Right lobe of liver (tissue), 6 donors: ENCODE results near the gene FAM229A. TPM values are rescaled to one million over a fixed set of nuclear protein-coding genes. Genes with fewer than 3 reads are reported as not detected.

Experiments
- ATAC-seq, 4 donors: fragments of 200-7000 bp; cut with Tn5 transposase; one replicate each; pipeline ENCODE4 v1.9.1; 2020; ENCODE audit warnings: mild to moderate bottlenecking in 4 of 4, moderate library complexity in 4 of 4
- DNase-seq, 3 donors: peaks; one replicate each; pipeline ENCODE4 v3.0.0-alpha.2; 2020
- H3K27ac ChIP-seq, 3 donors: fragments of 200-600 bp; one replicate each; pipeline ENCODE4 v1.8.0; 2022
- H3K27me3 ChIP-seq, 2 donors: fragments of 200-600 bp; one replicate each; pipeline ENCODE4 v1.8.0; 2022
- H3K36me3 ChIP-seq, 4 donors: fragments of 200-600 bp; sonication (generic) in 1 of 4; one replicate each; pipeline versions ENCODE4 v1.5.1 to v1.8.0; 2017 to 2022; ENCODE audit warnings: control low read depth in 1 of 4
- H3K4me1 ChIP-seq, 4 donors: fragments of 200-600 bp; sonication (generic) in 1 of 4; one replicate each; pipeline versions ENCODE4 v1.5.1 to v1.8.0; 2017 to 2022; ENCODE audit warnings: control low read depth in 1 of 4
- H3K4me3 ChIP-seq, 3 donors: fragments of 200-600 bp; one replicate each; pipeline ENCODE4 v1.8.0; 2022
- H3K9me3 ChIP-seq, 4 donors: fragments of 200-600 bp; sonication (generic) in 1 of 4; one replicate each; pipeline versions ENCODE4 v1.5.1 to v1.8.0; 2017 to 2022; ENCODE audit warnings: control low read depth in 1 of 4
- CTCF ChIP-seq, 4 donors: fragments of 200-600 bp in 3 of 4; fragments of 450-650 bp in 1 of 4; IDR thresholded peaks; one replicate each; pipeline versions ENCODE4 v1.5.1 to v1.8.0; 2016 to 2022; ENCODE audit warnings: antibody characterized with exemption in 4 of 4, mild to moderate bottlenecking in 2 of 4
- POLR2A ChIP-seq: fragments of 450-650 bp; IDR thresholded peaks from one replicate; pipeline ENCODE4 v1.6.1; 2017; ENCODE audit warnings: antibody characterized with exemption, mild to moderate bottlenecking
- WGBS: methylation state at CpG from one replicate; pipeline ENCODE4 v1.1.6; 2018; ENCODE audit warnings: low coverage, low lambda C conversion rate; ENCODE audit not compliant: insufficient coverage; ENCODE audit errors: missing lambda C conversion rate; 5-methylcytosine and 5-hydroxymethylcytosine counted together
- intact Hi-C, 2 donors: fragments of 100-400 bp; cut with DNase I; formaldehyde crosslinking; loops; one replicate each; pipeline versions ENCODE4 v1.11.2 to v1.14.1; 2022
- total RNA-seq, 6 experiments: library from RNA; depleted of rRNA in 2 of 6; stranded (reverse); fragments of >200 nt in 2 of 6; fragmentation: NEBNext Ultra II Directional in 3 of 6; extraction: Animal tissue kit (Norgen Biotek cat#: 25700) in 3 of 6; gene quantifications; one replicate each; pipeline versions ENCODE4 v1.1.0 to v1.2.4, GENCODE V29; 2016 to 2023
- donor health status: DM: no; HTN: yes; CAD: no.
- donor health status: DM: no; HTN: no; CAD: no.
- donor health status: DM: no; HTN: no; CAD: no.
- donor health status: DM: no; HTN: yes; CAD: no.
- donor health status: DM: no; HTN: yes; CAD: no.

The FAM229A gene
- total RNA-seq, 6 experiments from 2014 or later: 1.3 to 7.8 (median 5.3) TPM

DNA sequence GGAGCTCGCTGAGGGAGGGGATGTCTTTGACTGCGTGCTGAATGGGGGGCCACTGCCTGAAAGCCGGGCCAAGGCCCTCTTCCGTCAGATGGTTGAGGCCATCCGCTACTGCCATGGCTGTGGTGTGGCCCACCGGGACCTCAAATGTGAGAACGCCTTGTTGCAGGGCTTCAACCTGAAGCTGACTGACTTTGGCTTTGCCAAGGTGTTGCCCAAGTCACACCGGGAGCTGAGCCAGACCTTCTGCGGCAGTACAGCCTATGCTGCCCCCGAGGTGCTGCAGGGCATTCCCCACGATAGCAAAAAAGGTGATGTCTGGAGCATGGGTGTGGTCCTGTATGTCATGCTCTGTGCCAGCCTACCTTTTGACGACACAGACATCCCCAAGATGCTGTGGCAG, 1.4 kb upstream of the FAM229A start:
- TF ChIP-seq POLR2A: no peak
- TF ChIP-seq CTCF (IDR thresholded peaks at IDR 0.05): peak in 2 of 4 donors; percentile 30 to 39
- ATAC-seq (peak; percentile 61 to 73 (median 72)), DNase-seq (peak; percentile 75 to 84 (median 82))
- no peaks in the 10 kb centered on the region for H3K27me3 ChIP-seq
- peaks cover 0 to 13% (median 6%) of the 10 kb centered on the region in 4 donors for H3K4me1 ChIP-seq
- intact Hi-C loops: loop anchor here in 1 of 2 donors (10.0 kb wide), 1 partner anchor 149 kb away; no protein-coding TSS in a partner anchor
- peaks cover 0 to 43% (median 10%) of the 10 kb centered on the region in 4 donors for H3K36me3 ChIP-seq
- H3K9me3 ChIP-seq: no peaks in the 10 kb centered on the region
- WGBS: 35% methylated on average over 4 of the region's 12 CpGs
- no peak overlapping the region for H3K4me3 ChIP-seq
- H3K27ac ChIP-seq: no peak overlapping the region

GRCh38 chr1:32361674-32362473, 411 bp downstream of the FAM229A start:
- WGBS: 0% methylated on average over 2 of the region's 91 CpGs
- H3K27ac ChIP-seq: peak overlapping the region; percentile 13 to 37 (median 29)
- peak overlapping the region; percentile 17 to 43 (median 36) for H3K4me3 ChIP-seq
- intact Hi-C loops: loop anchor here in 1 of 2 donors (10.0 kb wide), 1 partner anchor 147 kb away; no protein-coding TSS in a partner anchor
- H3K9me3 ChIP-seq: no peaks in the 10 kb centered on the region
- H3K36me3 ChIP-seq: peaks cover 0 to 24% (median 4%) of the 10 kb centered on the region in 4 donors
- ATAC-seq: peak; percentile 66 to 72 (median 71)
- peak; percentile 20 to 42 (median 34) for TF ChIP-seq CTCF (IDR thresholded peaks at IDR 0.05)
- no peak for TF ChIP-seq POLR2A
- DNase-seq: peak; percentile 67 to 79 (median 67)
- H3K4me1 ChIP-seq: peaks cover 0 to 24% (median 6%) of the 10 kb centered on the region in 4 donors
- H3K27me3 ChIP-seq: no peaks in the 10 kb centered on the region

DNA sequence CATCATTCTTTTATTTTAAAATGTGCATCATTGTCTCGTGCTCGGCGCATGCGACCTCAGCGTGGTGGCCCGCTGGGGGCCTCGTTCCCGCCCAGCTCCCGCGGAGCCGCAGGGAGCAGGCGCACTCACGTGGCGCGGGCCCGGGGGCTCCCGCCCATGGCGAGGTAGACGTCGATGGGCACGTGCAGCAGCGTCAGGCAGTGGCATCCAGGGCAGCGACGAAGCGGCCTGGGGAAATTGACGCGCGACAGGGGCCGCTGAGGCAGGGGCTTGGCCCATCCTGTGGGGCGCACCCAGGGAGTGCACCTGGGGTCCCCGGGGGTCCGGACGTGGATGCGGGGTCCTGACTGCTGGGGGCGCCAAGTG, 994 bp downstream of the FAM229A start:
- peak overlapping the region; percentile 17 to 43 (median 36) for H3K4me3 ChIP-seq
- H3K4me1 ChIP-seq: peaks cover 0 to 24% (median 6%) of the 10 kb centered on the region in 4 donors
- DNase-seq: no peak
- H3K27me3 ChIP-seq: no peaks in the 10 kb centered on the region
- TF ChIP-seq POLR2A (no peak), CTCF (IDR thresholded peaks at IDR 0.05) (no peak)
- H3K9me3 ChIP-seq: no peaks in the 10 kb centered on the region
- no peak overlapping the region for H3K27ac ChIP-seq
- no peak for ATAC-seq
- WGBS: no CpG with 5 or more reads among the region's 35 CpGs
- intact Hi-C loops: loop anchor here in 1 of 2 donors (10.0 kb wide), 1 partner anchor 146 kb away; no protein-coding TSS in a partner anchor
- H3K36me3 ChIP-seq: peaks cover 0 to 19% (median 1%) of the 10 kb centered on the region in 4 donors

DNA sequence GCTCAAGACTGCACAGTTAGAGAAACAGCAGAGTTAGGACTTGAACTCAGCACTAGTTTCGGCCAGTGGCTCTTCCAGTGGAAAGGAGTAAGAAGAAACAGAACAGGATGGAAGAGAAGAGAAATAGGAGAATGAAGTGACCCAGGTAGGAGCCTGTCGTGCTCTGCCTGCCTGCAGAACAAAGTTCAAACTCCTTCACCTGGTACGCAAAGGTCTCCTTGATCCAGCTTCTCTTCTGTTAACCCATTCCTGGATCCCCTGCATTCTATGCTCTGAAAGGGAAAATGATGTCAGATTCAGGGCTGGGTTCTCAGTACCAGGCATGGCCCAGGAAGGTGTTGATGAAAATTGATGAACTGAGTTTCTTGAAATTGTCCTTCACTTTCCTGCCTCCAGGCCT, 3.9 kb downstream of the FAM229A start:
- TF ChIP-seq POLR2A (no peak), CTCF (IDR thresholded peaks at IDR 0.05) (no peak)
- WGBS: 19% methylated on average over 3 of the region's 3 CpGs
- ATAC-seq: peak in 1 of 4 donors; percentile 10
- DNase-seq: no peak
- H3K4me1 ChIP-seq: peaks cover 0 to 24% (median 6%) of the 10 kb centered on the region in 4 donors
- H3K27me3 ChIP-seq: no peaks in the 10 kb centered on the region
- H3K27ac ChIP-seq: no peak overlapping the region
- intact Hi-C loops: no loop called here
- H3K4me3 ChIP-seq: no peak overlapping the region
- no peaks in the 10 kb centered on the region for H3K9me3 ChIP-seq
- H3K36me3 ChIP-seq: peaks cover 0 to under 1% (median 0%) of the 10 kb centered on the region in 4 donors
